Sigmoid colon (tissue), 4 donors: Measurements from ENCODE around the gene THEM5.

ENCODE experiments used
- CTCF ChIP-seq, 4 experiments: fragments of 450-650 bp in 3 of 4; fragments of 200-600 bp in 1 of 4; IDR thresholded peaks; one replicate each; pipeline ENCODE4 v1.5.1; 2016 to 2019; ENCODE audit warnings: antibody characterized with exemption in 4 of 4, mild to moderate bottlenecking in 3 of 4, moderate library complexity in 2 of 4
- EP300 ChIP-seq, 4 donors: sonication (generic); formaldehyde crosslinking; IDR thresholded peaks; one replicate each; pipeline ENCODE4 v1.6.1; 2017; ENCODE audit warnings: antibody characterized with exemption in 4 of 4
- POLR2AphosphoS5 ChIP-seq, 4 donors: sonication (generic); formaldehyde crosslinking; IDR thresholded peaks; one replicate each; pipeline ENCODE4 v1.6.1; 2017; ENCODE audit warnings: antibody characterized with exemption in 4 of 4

DNA sequence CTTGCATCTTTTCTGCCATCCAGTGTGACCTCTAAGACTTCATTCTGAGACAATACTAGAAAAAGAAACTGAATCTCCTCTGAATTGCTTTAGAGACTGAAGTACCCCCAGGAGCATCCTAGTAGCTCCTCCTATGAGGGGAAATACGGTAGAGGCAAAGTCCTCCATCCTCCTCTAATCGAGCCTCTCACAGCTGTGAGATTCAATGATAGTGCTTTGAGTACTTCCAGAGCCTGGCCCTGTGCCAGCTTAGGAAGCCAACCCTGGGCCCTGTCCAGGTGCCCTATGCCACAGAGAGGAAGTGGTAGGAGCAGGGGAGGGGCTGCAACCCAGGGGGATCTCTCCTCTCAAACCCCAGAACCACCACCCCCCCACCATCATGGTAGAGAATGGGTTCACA, 32.6 kb downstream of the THEM5 start:
- TF ChIP-seq CTCF (IDR thresholded peaks at IDR 0.05) (no peak), POLR2AphosphoS5 (IDR thresholded peaks at IDR 0.05) (no peak), EP300 (IDR thresholded peaks at IDR 0.05) (no peak)
